ENCODE measurements around the gene SEL1L. TPM values are rescaled to one million over a fixed set of nuclear protein-coding genes. Genes with fewer than 3 reads are reported as not detected.

Gene SEL1L
- total and polyA plus RNA-seq, 12 donors = 8.3 to 119 (median 56.0) TPM

DNA sequence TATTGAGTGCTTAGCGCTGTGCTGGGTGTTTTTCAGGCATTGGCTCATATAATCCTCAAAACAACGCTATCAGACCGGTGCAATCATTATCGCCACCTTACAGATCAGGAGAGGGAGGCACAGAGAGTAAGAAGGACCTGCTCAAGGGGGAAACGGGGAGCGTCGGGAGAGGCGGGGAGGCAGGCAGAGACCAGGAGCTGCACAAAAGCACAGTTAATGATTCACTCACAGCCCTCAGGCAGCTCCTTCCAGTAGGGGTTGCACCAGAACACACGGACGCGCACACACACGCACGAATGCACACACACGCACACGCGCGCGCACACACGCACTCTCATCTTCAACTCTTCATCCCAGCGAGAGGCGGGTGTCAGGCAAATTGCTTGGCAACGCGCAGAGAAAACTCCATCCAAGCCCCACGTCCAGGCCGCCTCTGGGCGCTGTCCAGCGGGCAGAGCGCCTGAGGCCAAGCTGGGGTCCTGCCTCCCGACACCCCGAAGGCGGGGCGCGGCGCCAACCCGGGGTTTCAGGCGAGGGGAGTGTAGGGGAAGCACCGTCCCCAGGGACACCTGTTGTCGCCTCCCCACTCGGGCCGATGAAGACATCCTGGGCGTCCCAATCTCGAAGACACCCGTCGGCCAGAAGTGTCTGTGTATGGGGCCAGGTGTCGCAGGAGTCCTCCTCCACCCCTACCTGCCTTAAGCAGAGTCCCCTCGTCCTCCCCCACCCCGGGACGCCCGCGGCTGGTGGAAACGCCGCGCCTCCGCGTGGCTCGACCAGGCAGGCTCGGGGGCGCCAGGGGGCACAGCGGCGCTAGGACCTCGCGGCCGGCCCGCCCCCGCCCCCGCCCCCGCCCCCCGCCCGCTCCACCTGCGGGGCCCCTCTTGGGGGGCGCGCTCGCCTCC lies 98.0 kb downstream of the SEL1L start:
- intact Hi-C loops (cut with DNase I) = no loop called here
- peak overlapping the region in 2 of 4 donors; percentile 3 to 80 for H3K4me3 ChIP-seq
- peaks cover 7 to 11% of the 10 kb centered on the region in 2 donors for H3K4me1 ChIP-seq (replicated peaks in 1 of 2)
- no peaks in the 10 kb centered on the region for H3K9me3 ChIP-seq (replicated peaks in 1 of 3)
- WGBS, 4 donors = 0 to 2% (median 1%) methylated on average over 21 to 67 of the region's 73 CpGs
- TF ChIP-seq CTCF (IDR thresholded peaks at IDR 0.05) (no peak), POLR2A (IDR thresholded peaks at IDR 0.05) (no peak)
- H3K27me3 ChIP-seq = peaks cover 17% of the 10 kb centered on the region
- DNase-seq = peak in 6 of 7 donors; percentile 20 to 59 (median 30)
- H3K36me3 ChIP-seq (replicated peaks in 1 of 2) = no peaks in the 10 kb centered on the region
- H3K27ac ChIP-seq = peak overlapping the region in 1 of 5 donors; percentile 11

GRCh38 chr14:81435048-81435390 lies 98.6 kb downstream of the SEL1L start:
- H3K4me1 ChIP-seq (replicated peaks in 1 of 2) = peaks cover 7 to 11% of the 10 kb centered on the region in 2 donors
- H3K27ac ChIP-seq = no peak overlapping the region
- 20 to 29% (median 26%) methylated on average over 6 of the region's 6 CpGs for WGBS, 4 donors
- H3K4me3 ChIP-seq = peak overlapping the region in 1 of 4 donors; percentile 80
- no peaks in the 10 kb centered on the region for H3K36me3 ChIP-seq (replicated peaks in 1 of 2)
- no peak for DNase-seq
- intact Hi-C loops (cut with DNase I) = no loop called here
- TF ChIP-seq POLR2A (IDR thresholded peaks at IDR 0.05) (no peak), CTCF (IDR thresholded peaks at IDR 0.05) (no peak)
- peaks cover 12% of the 10 kb centered on the region for H3K27me3 ChIP-seq
- no peaks in the 10 kb centered on the region for H3K9me3 ChIP-seq (replicated peaks in 1 of 3)

GRCh38 chr14:81434230-81434629 lies 99.4 kb downstream of the SEL1L start:
- Histone ChIP-seq H3K9me3 (replicated peaks in 1 of 3) (no peaks in the 10 kb centered on the region), H3K4me1 (replicated peaks in 1 of 2) (peaks cover 7 to 11% of the 10 kb centered on the region in 2 donors), H3K36me3 (replicated peaks in 1 of 2) (no peaks in the 10 kb centered on the region), H3K27me3 (peaks cover 12% of the 10 kb centered on the region), H3K27ac (no peak overlapping the region), H3K4me3 (no peak overlapping the region)
- WGBS, 4 donors = 65 to 72% (median 69%) methylated on average over 4 of the region's 4 CpGs
- intact Hi-C loops (cut with DNase I) = no loop called here
- no peak for DNase-seq
- TF ChIP-seq POLR2A (IDR thresholded peaks at IDR 0.05) (no peak), CTCF (IDR thresholded peaks at IDR 0.05) (no peak)

DNA sequence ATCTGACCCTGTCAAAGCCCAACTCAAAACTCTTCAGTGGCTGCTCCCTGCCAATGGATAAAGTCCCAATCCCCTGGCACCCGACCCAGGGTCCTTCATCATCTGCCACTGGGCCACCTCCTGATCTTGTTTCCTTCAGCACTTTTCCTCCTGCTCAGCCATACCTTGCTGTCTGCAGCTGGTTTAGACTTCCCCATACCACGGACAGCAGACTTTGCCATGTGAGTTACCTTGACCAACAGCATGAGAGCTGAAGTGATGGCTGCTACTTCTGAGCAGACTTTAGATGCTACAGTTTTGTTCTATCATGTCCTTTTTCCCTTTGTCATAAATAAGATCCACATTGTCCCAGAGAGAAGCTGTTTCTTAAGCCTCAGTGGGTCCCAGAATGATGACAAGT lies 100.3 kb downstream of the SEL1L start:
- WGBS, 4 donors = 71 to 83% (median 76%) methylated on average over 2 of the region's 2 CpGs
- H3K27ac ChIP-seq = no peak overlapping the region
- peaks cover 12% of the 10 kb centered on the region for H3K27me3 ChIP-seq
- no peak for TF ChIP-seq POLR2A (IDR thresholded peaks at IDR 0.05)
- TF ChIP-seq CTCF (IDR thresholded peaks at IDR 0.05) = no peak
- H3K36me3 ChIP-seq (replicated peaks in 1 of 2) = no peaks in the 10 kb centered on the region
- DNase-seq = no peak
- no peak overlapping the region for H3K4me3 ChIP-seq
- H3K4me1 ChIP-seq (replicated peaks in 1 of 2) = peaks cover 7 to 11% of the 10 kb centered on the region in 2 donors
- no peaks in the 10 kb centered on the region for H3K9me3 ChIP-seq (replicated peaks in 1 of 3)
- intact Hi-C loops (cut with DNase I) = no loop called here
